Loucy (cell line): ENCODE data around the gene UNKL.

ENCODE experiments used
- CTCF ChIP-seq: fragments of 200-600 bp; sonication (generic); conservative IDR thresholded peaks from 2 replicates; pipeline ENCODE4 v1.5.1; 2014; ENCODE audit warnings: mild to moderate bottlenecking, antibody characterized with exemption, low read length
- EZH2phosphoT487 ChIP-seq: fragments of 200-600 bp; IDR thresholded peaks from 2 replicates; pipeline ENCODE4 v1.6.1; 2018; ENCODE audit warnings: antibody characterized with exemption, mild to moderate bottlenecking, moderate library complexity, borderline replicate concordance

GRCh38 chr16:1408171-1408837 is 6.2 kb downstream of the UNKL start:
- TF ChIP-seq CTCF (no peak), EZH2phosphoT487 (no peak)
